Endothelial cell of umbilical vein (primary cell): Measurements from ENCODE around the gene SRBD1. TPM values are rescaled to one million over a fixed set of nuclear protein-coding genes. Genes with fewer than 3 reads are reported as not detected.
"Not testable (repeated sequence)": the region's sequence is repeated elsewhere in the genome, so short reads cannot be mapped to it uniquely, and the experiment has no call there.

Experiments
- BruUV-seq: library from RNA; stranded (reverse); fragments of 400-500 nt; replicated peaks from 2 replicates; lab custom pipeline; 2021; lab: Mats Ljungman, UMichigan
- CTCF ChIA-PET: fragments of 300-600, 350-600 bp; sonication (Branson Sonifier 250); formaldehyde crosslinking; loops from one replicate; lab custom pipeline; 2021; ENCODE audit warnings: antibody characterized with exemption, inconsistent platforms; lab: Charles Lee
- POLR2A ChIA-PET: fragments of 300-600, 350-600 bp; sonication (Branson Sonifier 250); formaldehyde crosslinking; loops from one replicate; lab custom pipeline; 2021; ENCODE audit warnings: antibody characterized with exemption, inconsistent platforms; lab: Charles Lee
- DNase-seq: peaks from one replicate; pipeline ENCODE4 v3.0.0-alpha.2; 2011; ENCODE audit warnings: low read depth, low spot score
- FAIRE-seq: peaks from 2 replicates; lab custom pipeline; 2011; peaks lifted over from hg19 to GRCh38; lab: Jason Lieb, UNC
- H2AFZ ChIP-seq: 2 replicates; pipeline ENCODE4 v1.6.0; 2012; ENCODE audit warnings: low read depth, low read length, control low read depth, inconsistent platforms
- H3K27ac ChIP-seq: 2 replicates; pipeline ENCODE4 v1.5.1; 2011; ENCODE audit warnings: low read depth, mild to moderate bottlenecking, control low read depth, low read length, moderate library complexity; ENCODE audit not compliant: insufficient read depth
- H3K27me3 ChIP-seq, 2 experiments: 2 replicates each; pipeline versions ENCODE4 v1.6.0 to v1.6.1; 2011; ENCODE audit warnings: low read length in 2 of 2, mixed read lengths in 1 of 2; ENCODE audit not compliant: control insufficient read depth in 2 of 2, insufficient read depth in 2 of 2
- H3K36me3 ChIP-seq, 2 experiments: 2 replicates in 1 of 2; 3 replicates in 1 of 2; pipeline ENCODE4 v1.5.1; 2011; ENCODE audit warnings: low read length in 2 of 2, mild to moderate bottlenecking in 1 of 2, moderate library complexity in 1 of 2; ENCODE audit not compliant: control insufficient read depth in 2 of 2, insufficient read depth in 2 of 2; ENCODE audit errors: extremely low read depth in 1 of 2
- H3K4me1 ChIP-seq: 3 replicates; pipeline ENCODE4 v1.5.1; 2011; ENCODE audit warnings: mild to moderate bottlenecking, low read length; ENCODE audit not compliant: control insufficient read depth, insufficient read depth; ENCODE audit errors: extremely low read depth
- H3K4me2 ChIP-seq: 2 replicates; pipeline ENCODE4 v1.6.1; 2011; ENCODE audit warnings: low read length, control low read depth, mixed read lengths; ENCODE audit not compliant: insufficient read depth
- H3K4me3 ChIP-seq, 3 experiments: fragments of 200-600 bp in 1 of 3; sonication (generic), shearing (Covaris generic) in 1 of 3; replicated peaks in 1 of 3; 2 replicates each; pipeline ENCODE4 v1.5.1; 2011 to 2016; ENCODE audit warnings: control low read depth in 3 of 3, low read length in 3 of 3, mild to moderate bottlenecking in 2 of 3, inconsistent platforms in 1 of 3, low read depth in 1 of 3, moderate library complexity in 1 of 3; ENCODE audit not compliant: insufficient read depth in 1 of 3
- H3K79me2 ChIP-seq: 2 replicates; pipeline ENCODE4 v1.6.0; 2012; ENCODE audit warnings: low read length, inconsistent platforms; ENCODE audit not compliant: control insufficient read depth, insufficient read depth
- H3K9ac ChIP-seq: replicated peaks from 2 replicates; pipeline ENCODE3; 2011; ENCODE audit warnings: low read length, control low read depth; ENCODE audit not compliant: insufficient read depth; ENCODE audit errors: extremely low read depth
- H3K9me1 ChIP-seq: replicated peaks from 3 replicates; pipeline ENCODE4 v1.6.0; 2011; ENCODE audit warnings: mild to moderate bottlenecking, low read length; ENCODE audit not compliant: control insufficient read depth, insufficient read depth; ENCODE audit errors: extremely low read depth
- H3K9me3 ChIP-seq: replicated peaks from 2 replicates; pipeline ENCODE4 v1.5.1; 2012; ENCODE audit warnings: low read length, inconsistent platforms; ENCODE audit not compliant: control insufficient read depth, insufficient read depth
- H4K20me1 ChIP-seq: replicated peaks from 2 replicates; pipeline ENCODE3; 2011; ENCODE audit warnings: mild to moderate bottlenecking, low read length; ENCODE audit not compliant: control insufficient read depth, insufficient read depth; ENCODE audit errors: extremely low read depth
- EZH2 ChIP-seq: IDR thresholded peaks from 2 replicates; pipeline ENCODE4 v1.6.1; 2012; ENCODE audit warnings: borderline replicate concordance, low read depth, mild to moderate bottlenecking, moderate library complexity, low read length, inconsistent platforms; ENCODE audit not compliant: severe bottlenecking
- FOS ChIP-seq: IDR thresholded peaks from 2 replicates; pipeline ENCODE4 v1.6.1; 2011; ENCODE audit warnings: mild to moderate bottlenecking, low read length, moderate library complexity, borderline replicate concordance; ENCODE audit not compliant: insufficient read depth
- GATA2 ChIP-seq: IDR thresholded peaks from 2 replicates; pipeline ENCODE4 v1.7.0; 2011; ENCODE audit warnings: low read depth, mild to moderate bottlenecking, moderate library complexity, mixed read lengths, low read length; ENCODE audit not compliant: insufficient read length, insufficient read depth
- JUN ChIP-seq: IDR thresholded peaks from 2 replicates; pipeline ENCODE4 v1.6.1; 2011; ENCODE audit warnings: borderline replicate concordance, low read depth; ENCODE audit not compliant: insufficient read length, insufficient read depth
- MYC ChIP-seq: IDR thresholded peaks from one replicate; pipeline ENCODE4 v1.6.1; 2011; ENCODE audit warnings: mild to moderate bottlenecking, low read depth, low read length
- POLR2A ChIP-seq: IDR thresholded peaks from 2 replicates; pipeline ENCODE4 v1.6.1; 2012; ENCODE audit warnings: low read depth, mild to moderate bottlenecking, control low read depth, low read length
- POLR2AphosphoS5 ChIP-seq: IDR thresholded peaks from 2 replicates; pipeline ENCODE4 v1.6.1; 2012; ENCODE audit warnings: low read depth, mild to moderate bottlenecking, control low read depth, low read length, moderate library complexity; ENCODE audit not compliant: insufficient read depth
- dilution Hi-C: fragments of 300-500 bp; cut with MboI; formaldehyde crosslinking; loops from one replicate; pipeline ENCODE4 v1.15.0; 2019; ENCODE audit warnings: low sequenced_read_pairs; ENCODE audit not compliant: extremely low pct_ligation_motif_present
- intact Hi-C: fragments of 100-400 bp; cut with micrococcal nuclease; formaldehyde crosslinking; loops from one replicate; pipeline ENCODE4 v1.10.0; 2022
- polyA plus RNA-seq, 4 experiments: library from polyadenylated mRNA; depleted of rRNA in 3 of 4; stranded (reverse) in 3 of 4; unstranded in 1 of 4; fragments of >200 nt; gene quantifications; 2 replicates each; pipeline versions ENCODE4 v1.2.1 to v1.2.3, GENCODE V29; 2011 to 2012; ENCODE audit warnings: missing spikeins in 1 of 4
- total RNA-seq: library from RNA; stranded (reverse); gene quantifications from 2 replicates; pipeline ENCODE4 v1.2.3, GENCODE V29; 2021
- TF ChIP-seq, protein P1 (sequence below), 2 donors: IDR thresholded peaks; 1 replicate in 1 of 2; 2 replicates in 1 of 2; pipeline ENCODE4 v1.5.1; 2011; ENCODE audit warnings: low read length in 2 of 2, mild to moderate bottlenecking in 2 of 2, moderate library complexity in 2 of 2, control low read depth in 1 of 2, inconsistent platforms in 1 of 2, low read depth in 1 of 2; ENCODE audit not compliant: insufficient read depth in 1 of 2; ENCODE audit errors: extremely low read depth in 1 of 2
- TF ChIP-seq, protein P2 (sequence below): IDR thresholded peaks from 2 replicates; pipeline ENCODE4 v1.6.1; 2011; ENCODE audit not compliant: insufficient read depth, insufficient read length

Gene SRBD1
- total and polyA plus RNA-seq, 2 donors (not counting 3 experiments of a cell fraction or from before 2014, with no cell fraction given): 3.7 to 12.5 TPM

DNA sequence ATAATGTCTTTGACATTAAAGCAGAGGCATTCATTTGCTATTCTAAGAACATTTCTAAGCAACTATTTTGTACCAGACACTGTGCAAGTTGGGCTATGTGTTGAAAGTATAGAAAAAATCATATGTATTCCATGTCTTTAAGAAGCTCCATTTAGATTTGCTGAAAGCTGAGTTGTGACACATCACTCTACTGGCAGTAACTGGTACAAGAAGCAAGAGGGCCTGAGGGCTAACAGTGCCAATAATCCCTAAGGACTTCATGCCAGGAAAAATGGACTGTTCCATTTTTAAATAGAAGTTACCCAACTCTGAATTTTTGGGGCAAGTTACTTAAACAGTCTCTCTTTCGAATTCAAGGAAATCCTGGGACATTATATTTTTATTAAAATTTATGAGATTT is 178.7 kb downstream of the SRBD1 start:
- H3K36me3 ChIP-seq: no peaks in the 10 kb centered on the region
- H3K9me1 ChIP-seq: no peaks in the 10 kb centered on the region
- POLR2A ChIA-PET: no interaction called here
- H3K4me1 ChIP-seq: no peaks in the 10 kb centered on the region
- no peak overlapping the region for H3K27ac ChIP-seq
- CTCF ChIA-PET: interaction anchor here (1.2 to 1.3 kb wide), 2 partner anchors 10 to 809 kb away, joined by 3 read pairs; no protein-coding TSS in a partner anchor
- H3K79me2 ChIP-seq: no peaks in the 10 kb centered on the region
- H3K4me2 ChIP-seq: no peak overlapping the region
- FAIRE-seq (no peak), DNase-seq (no peak)
- H4K20me1 ChIP-seq: no peaks in the 10 kb centered on the region
- no peaks in the 10 kb centered on the region for H3K9me3 ChIP-seq
- BruUV-seq: no TSS peak
- no peak overlapping the region for H3K9ac ChIP-seq
- no peaks in the 10 kb centered on the region for H3K27me3 ChIP-seq
- intact Hi-C loops (no loop called here), dilution Hi-C loops (no loop called here)
- TF ChIP-seq, protein P1, sequence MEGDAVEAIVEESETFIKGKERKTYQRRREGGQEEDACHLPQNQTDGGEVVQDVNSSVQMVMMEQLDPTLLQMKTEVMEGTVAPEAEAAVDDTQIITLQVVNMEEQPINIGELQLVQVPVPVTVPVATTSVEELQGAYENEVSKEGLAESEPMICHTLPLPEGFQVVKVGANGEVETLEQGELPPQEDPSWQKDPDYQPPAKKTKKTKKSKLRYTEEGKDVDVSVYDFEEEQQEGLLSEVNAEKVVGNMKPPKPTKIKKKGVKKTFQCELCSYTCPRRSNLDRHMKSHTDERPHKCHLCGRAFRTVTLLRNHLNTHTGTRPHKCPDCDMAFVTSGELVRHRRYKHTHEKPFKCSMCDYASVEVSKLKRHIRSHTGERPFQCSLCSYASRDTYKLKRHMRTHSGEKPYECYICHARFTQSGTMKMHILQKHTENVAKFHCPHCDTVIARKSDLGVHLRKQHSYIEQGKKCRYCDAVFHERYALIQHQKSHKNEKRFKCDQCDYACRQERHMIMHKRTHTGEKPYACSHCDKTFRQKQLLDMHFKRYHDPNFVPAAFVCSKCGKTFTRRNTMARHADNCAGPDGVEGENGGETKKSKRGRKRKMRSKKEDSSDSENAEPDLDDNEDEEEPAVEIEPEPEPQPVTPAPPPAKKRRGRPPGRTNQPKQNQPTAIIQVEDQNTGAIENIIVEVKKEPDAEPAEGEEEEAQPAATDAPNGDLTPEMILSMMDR (IDR thresholded peaks at IDR 0.05; ENCODE audit: extremely low read depth in 1 of 2, insufficient read depth in 1 of 2, low read depth in 1 of 2, low read length in 2 of 2): no peak
- TF ChIP-seq GATA2 (no peak), MYC (no peak), POLR2A (no peak), JUN (no peak), POLR2AphosphoS5 (no peak), FOS (no peak), EZH2 (no peak)
- TF ChIP-seq, protein P2, sequence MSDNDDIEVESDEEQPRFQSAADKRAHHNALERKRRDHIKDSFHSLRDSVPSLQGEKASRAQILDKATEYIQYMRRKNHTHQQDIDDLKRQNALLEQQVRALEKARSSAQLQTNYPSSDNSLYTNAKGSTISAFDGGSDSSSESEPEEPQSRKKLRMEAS: no peak
- no peak overlapping the region for H3K4me3 ChIP-seq
- no peak overlapping the region for H2AFZ ChIP-seq

DNA sequence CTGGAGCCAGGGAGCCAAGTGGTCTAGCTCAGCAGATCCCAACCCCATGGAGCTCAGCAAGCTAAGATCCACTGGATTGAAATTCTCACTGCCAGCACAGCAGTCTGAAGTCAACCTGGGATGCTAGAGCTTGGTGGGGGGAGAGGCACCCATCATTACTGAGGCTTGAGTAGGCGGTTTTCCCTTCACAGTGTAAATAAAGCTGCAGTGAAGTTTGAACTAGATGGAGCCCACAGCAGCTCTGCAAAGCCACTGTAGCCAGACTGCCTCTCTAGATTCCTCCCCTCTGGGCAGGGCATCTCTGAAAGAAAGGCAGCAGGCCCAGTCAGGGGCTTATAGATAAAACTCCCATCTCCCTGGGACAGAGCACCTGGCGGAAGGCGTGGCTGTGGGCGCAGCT is 185.0 kb downstream of the SRBD1 start:
- FAIRE-seq, H2AFZ ChIP-seq, H4K20me1 ChIP-seq, H3K4me3 ChIP-seq, H3K27me3 ChIP-seq, H3K27ac ChIP-seq, BruUV-seq, DNase-seq, H3K9me1 ChIP-seq, H3K9me3 ChIP-seq, H3K4me2 ChIP-seq, POLR2A ChIA-PET, H3K36me3 ChIP-seq, H3K9ac ChIP-seq, dilution Hi-C loops, H3K4me1 ChIP-seq, H3K79me2 ChIP-seq, intact Hi-C loops: not testable (repeated sequence)
- CTCF ChIA-PET: interaction anchor here (2.2 kb wide), 1 partner anchor 10 kb away, joined by 5 read pairs; no protein-coding TSS in a partner anchor
